ENCODE results near the gene ENOX1.
"Not testable (repeated sequence)": the region's sequence is repeated elsewhere in the genome, so short reads cannot be mapped to it uniquely, and the experiment has no call there.

Gene ENOX1

DNA sequence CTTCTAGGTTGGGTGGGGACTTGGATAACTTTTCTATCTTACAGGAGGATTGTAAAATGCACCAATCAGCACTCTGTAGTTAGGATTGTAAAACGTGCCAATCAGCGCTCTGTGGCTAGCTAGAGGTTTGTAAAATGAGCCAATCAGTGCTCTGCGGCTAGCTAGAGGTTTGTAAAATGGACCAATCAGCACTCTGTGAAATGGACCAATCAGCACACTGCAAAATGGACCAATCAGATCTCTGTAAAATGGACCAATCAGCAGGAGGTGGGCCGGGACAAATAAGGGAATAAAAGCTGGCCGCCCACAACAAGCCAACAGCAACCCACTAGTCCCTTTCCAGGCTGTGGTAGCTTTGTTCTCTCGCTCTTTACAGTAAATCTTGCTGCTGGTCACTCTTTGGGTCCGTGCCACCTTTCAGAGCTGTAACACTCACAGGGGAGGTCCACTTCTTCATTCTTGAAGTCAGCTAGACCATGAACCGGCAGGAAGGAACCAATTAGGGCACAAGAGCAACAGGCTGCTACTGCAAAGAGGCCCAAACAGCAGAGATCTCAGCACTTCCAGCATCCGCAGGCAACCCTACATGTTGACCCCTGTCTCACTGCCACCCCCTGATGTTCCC lies 606.6 kb downstream of the ENOX1 start:
- no peak for DNase-seq

- DNase-seq = no peak
These were observed 615.3 kb downstream of the ENOX1 start for GRCh38 chr13:43171489-43171888.

- no peak for DNase-seq
These were observed 616.3 kb downstream of the ENOX1 start for GRCh38 chr13:43170506-43170905.

DNA sequence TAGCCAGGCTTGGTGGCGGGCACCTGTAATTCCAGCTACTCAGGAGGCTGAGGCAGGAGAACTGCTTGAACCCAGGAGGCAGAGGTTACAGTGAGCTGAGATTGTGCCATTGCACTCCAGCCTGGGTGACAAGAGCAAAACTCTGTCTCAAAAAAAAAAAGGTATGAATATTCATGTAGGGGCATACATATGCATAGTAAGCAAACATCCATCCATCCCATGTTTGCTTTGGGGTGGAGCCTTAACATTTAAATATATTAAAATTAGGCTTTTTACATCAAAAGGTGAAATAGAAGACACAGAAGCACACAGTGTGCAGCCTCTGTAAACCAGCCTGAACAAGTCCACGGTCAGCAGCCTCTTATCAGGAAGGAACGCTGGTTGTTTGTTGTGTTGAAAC lies 618.3 kb downstream of the ENOX1 start:
- not testable (repeated sequence) for DNase-seq

GRCh38 chr13:43167731-43168130 lies 619.0 kb downstream of the ENOX1 start:
- no peak for DNase-seq

DNA sequence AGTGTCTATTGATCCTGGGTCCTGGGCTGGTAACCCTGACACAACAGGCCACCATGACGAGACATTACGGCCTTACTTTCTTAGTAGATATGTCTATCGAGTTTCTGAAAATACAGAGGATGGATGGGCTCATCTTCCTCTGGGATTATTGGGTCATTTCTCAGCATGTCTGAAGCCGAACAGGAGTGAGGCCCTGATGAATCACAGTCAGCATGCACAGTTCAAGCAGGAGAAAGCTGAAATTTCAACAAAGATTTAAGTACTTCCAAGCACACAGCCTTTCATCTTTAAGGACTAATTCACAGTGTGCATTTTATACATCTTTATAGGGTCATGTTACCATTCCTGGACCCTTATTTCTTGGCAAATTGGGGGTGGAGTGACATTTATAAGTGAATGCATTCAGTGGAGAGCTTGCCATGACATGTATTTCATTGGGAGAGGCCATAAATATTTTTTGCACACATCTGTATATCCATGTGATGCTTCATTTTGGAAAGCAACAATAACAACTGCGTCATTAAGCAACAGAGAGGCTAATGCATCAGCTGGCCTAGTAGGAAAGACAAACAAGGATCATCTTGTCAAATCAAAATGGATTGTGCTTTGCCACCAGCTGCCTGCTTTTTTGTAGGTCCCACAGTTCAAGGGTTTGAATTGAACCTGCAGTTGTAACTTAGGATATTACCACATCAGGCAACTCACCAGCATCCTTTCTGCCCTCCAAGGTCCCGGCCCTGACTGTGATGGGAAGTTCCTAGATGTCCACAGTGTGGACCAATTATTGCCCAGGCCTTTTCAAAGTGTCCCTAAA lies 619.9 kb downstream of the ENOX1 start:
- no peak for DNase-seq

Data from AML-193 (cell line).